Liver (tissue), 9 donors: ENCODE data around the gene PAXX. TPM values are rescaled to one million over a fixed set of nuclear protein-coding genes. Genes with fewer than 3 reads are reported as not detected.

Source experiments
- DNase-seq: peaks from one replicate; pipeline ENCODE4 v3.0.0-alpha.2; 2017; ENCODE audit warnings: low spot score
- H3K27ac ChIP-seq, 2 donors: one replicate each; pipeline ENCODE4 v1.7.0; 2013; ENCODE audit warnings: inconsistent platforms in 2 of 2, low read length in 2 of 2, control low read depth in 1 of 2, low read depth in 1 of 2, mild to moderate bottlenecking in 1 of 2
- H3K27me3 ChIP-seq, 4 donors: one replicate each; pipeline versions ENCODE4 v1.6.1 to v1.7.0; 2013; ENCODE audit warnings: low read length in 3 of 4, inconsistent platforms in 1 of 4, mild to moderate bottlenecking in 1 of 4, moderate library complexity in 1 of 4; ENCODE audit not compliant: control insufficient read depth in 4 of 4, insufficient read depth in 4 of 4
- H3K36me3 ChIP-seq, 4 donors: one replicate each; pipeline versions ENCODE4 v1.6.1 to v1.7.0; 2013; ENCODE audit warnings: low read length in 3 of 4, mild to moderate bottlenecking in 3 of 4, low read depth in 1 of 4, moderate library complexity in 1 of 4; ENCODE audit not compliant: control insufficient read depth in 4 of 4, insufficient read depth in 3 of 4
- H3K4me1 ChIP-seq, 4 donors: one replicate each; pipeline versions ENCODE4 v1.6.1 to v1.7.0; 2013; ENCODE audit warnings: low read length in 3 of 4, mild to moderate bottlenecking in 3 of 4, moderate library complexity in 1 of 4; ENCODE audit not compliant: control insufficient read depth in 4 of 4, insufficient read depth in 4 of 4
- H3K4me3 ChIP-seq, 3 donors: one replicate each; pipeline versions ENCODE4 v1.6.1 to v1.7.0; 2013; ENCODE audit warnings: low read length in 3 of 3, control low read depth in 1 of 3, low read depth in 1 of 3, mild to moderate bottlenecking in 1 of 3
- H3K9ac ChIP-seq, 2 donors: one replicate each; pipeline ENCODE4 v1.7.0; 2013; ENCODE audit warnings: low read length in 2 of 2, mild to moderate bottlenecking in 2 of 2, moderate library complexity in 2 of 2, control low read depth in 1 of 2, low read depth in 1 of 2
- H3K9me3 ChIP-seq, 4 donors: one replicate each; pipeline versions ENCODE4 v1.6.1 to v1.7.0; 2013; ENCODE audit warnings: low read length in 3 of 4; ENCODE audit not compliant: control insufficient read depth in 4 of 4
- EGR1 ChIP-seq, 2 donors: IDR thresholded peaks; 2 replicates each; pipeline ENCODE4 v1.6.1; 2016 to 2018; ENCODE audit warnings: antibody characterized with exemption in 2 of 2, low read depth in 2 of 2
- FOXA1 ChIP-seq: IDR thresholded peaks from 2 replicates; pipeline ENCODE4 v1.6.1; 2016; ENCODE audit warnings: antibody characterized with exemption
- FOXA2 ChIP-seq: IDR thresholded peaks from 2 replicates; pipeline ENCODE4 v1.6.1; 2016; ENCODE audit warnings: antibody characterized with exemption
- GABPA ChIP-seq, 2 donors: IDR thresholded peaks in 1 of 2; conservative IDR thresholded peaks in 1 of 2; 2 replicates each; pipeline ENCODE4 v1.6.1; 2016; ENCODE audit warnings: antibody characterized with exemption in 2 of 2, mild to moderate bottlenecking in 1 of 2, moderate library complexity in 1 of 2
- HNF4A ChIP-seq, 2 donors: conservative IDR thresholded peaks; 2 replicates each; pipeline ENCODE4 v1.6.1; 2016; ENCODE audit warnings: antibody characterized with exemption in 2 of 2, mild to moderate bottlenecking in 2 of 2
- HNF4G ChIP-seq: IDR thresholded peaks from 2 replicates; pipeline ENCODE4 v1.6.1; 2016; ENCODE audit warnings: antibody characterized with exemption
- JUND ChIP-seq, 2 donors: IDR thresholded peaks; 2 replicates each; pipeline ENCODE4 v1.6.1; 2016; ENCODE audit warnings: antibody characterized with exemption in 2 of 2
- NR2F2 ChIP-seq: IDR thresholded peaks from 2 replicates; pipeline ENCODE4 v1.6.1; 2016; ENCODE audit warnings: antibody characterized with exemption
- RAD21 ChIP-seq, 2 donors: IDR thresholded peaks; 2 replicates each; pipeline ENCODE4 v1.6.1; 2016; ENCODE audit warnings: antibody characterized with exemption in 2 of 2, mild to moderate bottlenecking in 2 of 2
- RXRA ChIP-seq, 2 donors: IDR thresholded peaks; 2 replicates each; pipeline ENCODE4 v1.6.1; 2017 to 2018; ENCODE audit warnings: antibody characterized with exemption in 2 of 2, mild to moderate bottlenecking in 1 of 2
- SP1 ChIP-seq: IDR thresholded peaks from 2 replicates; pipeline ENCODE4 v1.6.1; 2018; ENCODE audit warnings: antibody characterized with exemption, mild to moderate bottlenecking
- TAF1 ChIP-seq: conservative IDR thresholded peaks from 2 replicates; pipeline ENCODE4 v1.6.1; 2016; ENCODE audit warnings: antibody characterized with exemption, mild to moderate bottlenecking
- YY1 ChIP-seq: IDR thresholded peaks from 2 replicates; pipeline ENCODE4 v1.6.1; 2016; ENCODE audit warnings: antibody characterized with exemption, mild to moderate bottlenecking
- WGBS: extraction: QIAGEN DNeasy Blood & Tissue Kit; methylation state at CpG from one replicate; pipeline ENCODE4 v1.1.7; 2013; 5-methylcytosine and 5-hydroxymethylcytosine counted together
- polyA plus RNA-seq, 2 donors: library from polyadenylated mRNA; stranded (reverse) in 1 of 2; unstranded in 1 of 2; fragments of 200-250 nt in 1 of 2; fragments of >200 nt in 1 of 2; fragmentation: Nextera tagmentation in 1 of 2; extraction: Ambion mirVana in 1 of 2; gene quantifications; one replicate each; pipeline versions ENCODE4 v1.2.1 to v1.2.3, GENCODE V29; 2013 to 2015
- total RNA-seq, 2 donors: library from RNA; depleted of rRNA; stranded (reverse); fragments of >200 nt; gene quantifications; one replicate each; pipeline ENCODE4 v1.2.3, GENCODE V29; 2014
- TF ChIP-seq, protein P1 (sequence below): IDR thresholded peaks from 2 replicates; pipeline ENCODE4 v1.6.1; 2016; ENCODE audit warnings: antibody characterized with exemption
- TF ChIP-seq, protein P2 (sequence below): IDR thresholded peaks from 2 replicates; pipeline ENCODE4 v1.6.1; 2016; ENCODE audit warnings: antibody characterized with exemption
- TF ChIP-seq, protein P3 (sequence below): fragments of 150-350 bp; IDR thresholded peaks from 2 replicates; pipeline ENCODE4 v1.5.1; 2017; ENCODE audit warnings: improper control_type of control experiment, low read depth, low read length; ENCODE audit not compliant: missing input control
- TF ChIP-seq, protein P4 (sequence below): IDR thresholded peaks from 2 replicates; pipeline ENCODE4 v1.6.1; 2016; ENCODE audit warnings: antibody characterized with exemption, mild to moderate bottlenecking
- TF ChIP-seq, protein P5 (sequence below): IDR thresholded peaks from 2 replicates; pipeline ENCODE4 v1.6.1; 2016; ENCODE audit warnings: antibody characterized with exemption
- donor health status: healthy.
- donor health status: healthy.
- donor health status: healthy.
- donor health status: healthy.
- donor health status: healthy.

Gene PAXX
- total and polyA plus RNA-seq, 4 donors, result 7.3 to 34.1 (median 19.2) TPM

DNA sequence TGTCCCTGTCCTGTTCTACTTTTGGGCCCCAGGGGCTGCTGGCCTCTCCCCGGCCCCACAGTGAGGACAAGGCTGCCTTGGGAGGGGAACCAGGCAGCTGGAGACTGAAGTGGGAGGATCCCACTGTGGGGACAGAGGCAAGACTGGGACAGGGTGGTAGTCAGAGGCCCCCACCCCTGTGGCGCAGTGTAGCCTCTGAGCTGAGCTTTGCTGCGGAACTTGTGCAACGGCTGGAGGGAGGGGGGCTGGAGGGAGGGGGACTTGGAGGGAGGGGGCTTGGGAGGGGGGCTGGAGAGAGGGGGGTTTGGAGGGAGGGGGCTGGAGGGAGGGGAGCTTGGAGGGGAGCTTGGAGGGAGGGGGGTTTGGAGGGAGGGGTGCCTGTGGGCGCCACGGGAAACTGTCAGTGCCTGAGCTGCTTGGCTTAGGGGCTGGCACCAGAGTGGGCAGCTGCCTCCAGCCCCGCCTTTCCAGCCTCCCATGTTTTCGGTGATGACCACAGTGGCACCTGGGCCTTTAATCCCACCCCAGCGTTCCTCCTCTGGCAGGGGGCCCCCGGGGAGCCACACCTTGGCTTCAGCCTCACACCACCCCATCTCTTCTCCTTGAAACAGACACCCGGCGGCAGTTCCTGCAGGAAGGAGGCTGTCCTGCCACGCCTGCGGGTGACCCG, 42.0 kb downstream of the PAXX start:
- Histone ChIP-seq H3K4me3 (no peak overlapping the region), H3K36me3 (no peaks in the 10 kb centered on the region), H3K9me3 (no peaks in the 10 kb centered on the region), H3K9ac (no peak overlapping the region), H3K4me1 (peaks cover under 1 to 14% (median 5%) of the 10 kb centered on the region in 4 donors), H3K27ac (peak overlapping the region in 1 of 2 donors; percentile 43), H3K27me3 (peaks cover 0 to 2% (median 0%) of the 10 kb centered on the region in 4 donors)
- DNase-seq, result no peak
- WGBS, result 62% methylated on average over 15 of the region's 15 CpGs
- TF ChIP-seq SP1 (no peak), JUND (IDR thresholded peaks at IDR 0.05) (no peak), RXRA (IDR thresholded peaks at IDR 0.05) (no peak), TAF1 (no peak), FOXA2 (no peak), RAD21 (IDR thresholded peaks at IDR 0.05) (no peak), GABPA (IDR thresholded peaks at IDR 0.05 in 1 of 2, conservative IDR thresholded peaks at IDR 0.05 in 1 of 2) (no peak), HNF4G (no peak), HNF4A (conservative IDR thresholded peaks at IDR 0.05) (no peak), NR2F2 (no peak), FOXA1 (no peak), YY1 (no peak), EGR1 (IDR thresholded peaks at IDR 0.05; ENCODE audit: low read depth in 2 of 2) (no peak)
- TF ChIP-seq, protein P1, sequence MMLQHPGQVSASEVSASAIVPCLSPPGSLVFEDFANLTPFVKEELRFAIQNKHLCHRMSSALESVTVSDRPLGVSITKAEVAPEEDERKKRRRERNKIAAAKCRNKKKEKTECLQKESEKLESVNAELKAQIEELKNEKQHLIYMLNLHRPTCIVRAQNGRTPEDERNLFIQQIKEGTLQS, result no peak
- TF ChIP-seq, protein P2, sequence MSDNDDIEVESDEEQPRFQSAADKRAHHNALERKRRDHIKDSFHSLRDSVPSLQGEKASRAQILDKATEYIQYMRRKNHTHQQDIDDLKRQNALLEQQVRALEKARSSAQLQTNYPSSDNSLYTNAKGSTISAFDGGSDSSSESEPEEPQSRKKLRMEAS, result no peak
- TF ChIP-seq, protein P3, sequence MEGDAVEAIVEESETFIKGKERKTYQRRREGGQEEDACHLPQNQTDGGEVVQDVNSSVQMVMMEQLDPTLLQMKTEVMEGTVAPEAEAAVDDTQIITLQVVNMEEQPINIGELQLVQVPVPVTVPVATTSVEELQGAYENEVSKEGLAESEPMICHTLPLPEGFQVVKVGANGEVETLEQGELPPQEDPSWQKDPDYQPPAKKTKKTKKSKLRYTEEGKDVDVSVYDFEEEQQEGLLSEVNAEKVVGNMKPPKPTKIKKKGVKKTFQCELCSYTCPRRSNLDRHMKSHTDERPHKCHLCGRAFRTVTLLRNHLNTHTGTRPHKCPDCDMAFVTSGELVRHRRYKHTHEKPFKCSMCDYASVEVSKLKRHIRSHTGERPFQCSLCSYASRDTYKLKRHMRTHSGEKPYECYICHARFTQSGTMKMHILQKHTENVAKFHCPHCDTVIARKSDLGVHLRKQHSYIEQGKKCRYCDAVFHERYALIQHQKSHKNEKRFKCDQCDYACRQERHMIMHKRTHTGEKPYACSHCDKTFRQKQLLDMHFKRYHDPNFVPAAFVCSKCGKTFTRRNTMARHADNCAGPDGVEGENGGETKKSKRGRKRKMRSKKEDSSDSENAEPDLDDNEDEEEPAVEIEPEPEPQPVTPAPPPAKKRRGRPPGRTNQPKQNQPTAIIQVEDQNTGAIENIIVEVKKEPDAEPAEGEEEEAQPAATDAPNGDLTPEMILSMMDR, result no peak
- TF ChIP-seq, protein P4, sequence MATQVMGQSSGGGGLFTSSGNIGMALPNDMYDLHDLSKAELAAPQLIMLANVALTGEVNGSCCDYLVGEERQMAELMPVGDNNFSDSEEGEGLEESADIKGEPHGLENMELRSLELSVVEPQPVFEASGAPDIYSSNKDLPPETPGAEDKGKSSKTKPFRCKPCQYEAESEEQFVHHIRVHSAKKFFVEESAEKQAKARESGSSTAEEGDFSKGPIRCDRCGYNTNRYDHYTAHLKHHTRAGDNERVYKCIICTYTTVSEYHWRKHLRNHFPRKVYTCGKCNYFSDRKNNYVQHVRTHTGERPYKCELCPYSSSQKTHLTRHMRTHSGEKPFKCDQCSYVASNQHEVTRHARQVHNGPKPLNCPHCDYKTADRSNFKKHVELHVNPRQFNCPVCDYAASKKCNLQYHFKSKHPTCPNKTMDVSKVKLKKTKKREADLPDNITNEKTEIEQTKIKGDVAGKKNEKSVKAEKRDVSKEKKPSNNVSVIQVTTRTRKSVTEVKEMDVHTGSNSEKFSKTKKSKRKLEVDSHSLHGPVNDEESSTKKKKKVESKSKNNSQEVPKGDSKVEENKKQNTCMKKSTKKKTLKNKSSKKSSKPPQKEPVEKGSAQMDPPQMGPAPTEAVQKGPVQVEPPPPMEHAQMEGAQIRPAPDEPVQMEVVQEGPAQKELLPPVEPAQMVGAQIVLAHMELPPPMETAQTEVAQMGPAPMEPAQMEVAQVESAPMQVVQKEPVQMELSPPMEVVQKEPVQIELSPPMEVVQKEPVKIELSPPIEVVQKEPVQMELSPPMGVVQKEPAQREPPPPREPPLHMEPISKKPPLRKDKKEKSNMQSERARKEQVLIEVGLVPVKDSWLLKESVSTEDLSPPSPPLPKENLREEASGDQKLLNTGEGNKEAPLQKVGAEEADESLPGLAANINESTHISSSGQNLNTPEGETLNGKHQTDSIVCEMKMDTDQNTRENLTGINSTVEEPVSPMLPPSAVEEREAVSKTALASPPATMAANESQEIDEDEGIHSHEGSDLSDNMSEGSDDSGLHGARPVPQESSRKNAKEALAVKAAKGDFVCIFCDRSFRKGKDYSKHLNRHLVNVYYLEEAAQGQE, result no peak
- TF ChIP-seq, protein P5, sequence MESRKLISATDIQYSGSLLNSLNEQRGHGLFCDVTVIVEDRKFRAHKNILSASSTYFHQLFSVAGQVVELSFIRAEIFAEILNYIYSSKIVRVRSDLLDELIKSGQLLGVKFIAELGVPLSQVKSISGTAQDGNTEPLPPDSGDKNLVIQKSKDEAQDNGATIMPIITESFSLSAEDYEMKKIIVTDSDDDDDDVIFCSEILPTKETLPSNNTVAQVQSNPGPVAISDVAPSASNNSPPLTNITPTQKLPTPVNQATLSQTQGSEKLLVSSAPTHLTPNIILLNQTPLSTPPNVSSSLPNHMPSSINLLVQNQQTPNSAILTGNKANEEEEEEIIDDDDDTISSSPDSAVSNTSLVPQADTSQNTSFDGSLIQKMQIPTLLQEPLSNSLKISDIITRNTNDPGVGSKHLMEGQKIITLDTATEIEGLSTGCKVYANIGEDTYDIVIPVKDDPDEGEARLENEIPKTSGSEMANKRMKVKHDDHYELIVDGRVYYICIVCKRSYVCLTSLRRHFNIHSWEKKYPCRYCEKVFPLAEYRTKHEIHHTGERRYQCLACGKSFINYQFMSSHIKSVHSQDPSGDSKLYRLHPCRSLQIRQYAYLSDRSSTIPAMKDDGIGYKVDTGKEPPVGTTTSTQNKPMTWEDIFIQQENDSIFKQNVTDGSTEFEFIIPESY, result no peak
